Neutrophil (primary cell): ENCODE results near the gene MRPL38.

Experiments
- H3K27ac ChIP-seq: fragments of 200-600 bp; sonication (generic); 2 replicates; pipeline ENCODE4 v1.5.1; 2016; ENCODE audit warnings: mild to moderate bottlenecking, moderate library complexity
- H3K27me3 ChIP-seq: fragments of 200-600 bp; sonication (generic); 2 replicates; pipeline ENCODE4 v1.6.0; 2016; ENCODE audit warnings: mild to moderate bottlenecking
- H3K36me3 ChIP-seq: fragments of 200-600 bp; sonication (generic); 2 replicates; pipeline ENCODE4 v1.5.1; 2017
- H3K4me1 ChIP-seq, 2 experiments: fragments of 200-600 bp in 1 of 2; sonication (generic) in 1 of 2; 1 replicate in 1 of 2; 2 replicates in 1 of 2; pipeline versions ENCODE4 v1.5.1 to v1.6.1; 2013 to 2016; ENCODE audit warnings: low read depth in 1 of 2, low read length in 1 of 2, mild to moderate bottlenecking in 1 of 2, moderate library complexity in 1 of 2; ENCODE audit not compliant: control insufficient read depth in 1 of 2, insufficient read depth in 1 of 2
- H3K4me3 ChIP-seq, 2 experiments: fragments of 200-600 bp in 1 of 2; sonication (generic) in 1 of 2; 1 replicate in 1 of 2; 2 replicates in 1 of 2; pipeline ENCODE4 v1.5.1; 2013 to 2016; ENCODE audit warnings: low read depth in 1 of 2, low read length in 1 of 2, mild to moderate bottlenecking in 1 of 2, moderate library complexity in 1 of 2
- H3K9me3 ChIP-seq: fragments of 200-600 bp; sonication (generic); 2 replicates; pipeline ENCODE4 v1.5.1; 2016
- CTCF ChIP-seq: fragments of 200-600 bp; sonication (generic); IDR thresholded peaks from 2 replicates; pipeline ENCODE4 v1.5.1; 2016; ENCODE audit warnings: antibody characterized with exemption

The MRPL38 gene

DNA sequence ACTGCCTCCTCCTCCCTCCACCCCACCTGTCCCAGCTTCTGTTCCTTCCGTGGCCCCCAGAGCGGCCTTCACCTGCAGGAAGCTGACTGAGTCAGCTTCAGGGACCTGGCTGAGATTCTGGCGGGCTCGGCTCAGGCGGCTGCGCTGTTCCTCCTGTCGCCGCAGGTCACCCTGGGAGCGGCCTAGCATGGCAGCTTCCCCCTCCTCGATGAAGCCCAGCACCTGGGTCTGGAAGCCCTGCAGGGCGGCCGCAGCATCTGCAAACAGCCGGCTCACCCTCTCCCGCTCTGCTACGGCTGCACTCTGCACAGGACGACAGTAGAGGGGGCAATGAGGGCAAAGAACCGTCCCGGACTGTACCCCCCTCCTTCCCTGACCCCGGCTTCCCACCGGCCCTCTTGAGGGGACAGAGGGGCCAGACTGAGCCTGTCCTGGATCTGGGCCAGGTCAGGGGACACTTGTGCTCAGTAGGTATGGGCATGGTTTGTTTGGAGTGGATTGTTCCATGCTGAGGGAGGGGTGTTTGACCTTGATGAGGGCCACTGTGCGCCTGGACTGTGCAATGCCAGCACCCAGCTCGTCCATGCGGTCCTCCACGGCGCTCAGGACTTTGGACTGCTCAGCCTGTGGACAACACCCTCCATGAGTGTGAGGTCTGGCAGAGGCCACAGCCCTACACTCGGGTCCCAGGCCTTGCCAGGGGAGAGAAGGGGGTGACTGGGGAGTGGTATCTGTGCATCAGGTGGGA lies 28.3 kb downstream of the MRPL38 start:
- Histone ChIP-seq H3K9me3 (no peaks in the 10 kb centered on the region), H3K4me1 (peaks cover 32 to 35% of the 10 kb centered on the region in 2 experiments), H3K27me3 (peaks cover 77% of the 10 kb centered on the region), H3K36me3 (no peaks in the 10 kb centered on the region), H3K27ac (no peak overlapping the region), H3K4me3 (peak overlapping the region in 1 of 2 experiments; percentile 26)
- no peak for TF ChIP-seq CTCF

GRCh38 chr17:75875940-75876189 lies 28.8 kb downstream of the MRPL38 start:
- H3K27ac ChIP-seq = no peak overlapping the region
- no peaks in the 10 kb centered on the region for H3K36me3 ChIP-seq
- H3K9me3 ChIP-seq = no peaks in the 10 kb centered on the region
- H3K4me3 ChIP-seq = peak overlapping the region in 1 of 2 experiments; percentile 26
- peaks cover 32 to 35% of the 10 kb centered on the region in 2 experiments for H3K4me1 ChIP-seq
- TF ChIP-seq CTCF = no peak
- H3K27me3 ChIP-seq = peaks cover 72% of the 10 kb centered on the region

DNA sequence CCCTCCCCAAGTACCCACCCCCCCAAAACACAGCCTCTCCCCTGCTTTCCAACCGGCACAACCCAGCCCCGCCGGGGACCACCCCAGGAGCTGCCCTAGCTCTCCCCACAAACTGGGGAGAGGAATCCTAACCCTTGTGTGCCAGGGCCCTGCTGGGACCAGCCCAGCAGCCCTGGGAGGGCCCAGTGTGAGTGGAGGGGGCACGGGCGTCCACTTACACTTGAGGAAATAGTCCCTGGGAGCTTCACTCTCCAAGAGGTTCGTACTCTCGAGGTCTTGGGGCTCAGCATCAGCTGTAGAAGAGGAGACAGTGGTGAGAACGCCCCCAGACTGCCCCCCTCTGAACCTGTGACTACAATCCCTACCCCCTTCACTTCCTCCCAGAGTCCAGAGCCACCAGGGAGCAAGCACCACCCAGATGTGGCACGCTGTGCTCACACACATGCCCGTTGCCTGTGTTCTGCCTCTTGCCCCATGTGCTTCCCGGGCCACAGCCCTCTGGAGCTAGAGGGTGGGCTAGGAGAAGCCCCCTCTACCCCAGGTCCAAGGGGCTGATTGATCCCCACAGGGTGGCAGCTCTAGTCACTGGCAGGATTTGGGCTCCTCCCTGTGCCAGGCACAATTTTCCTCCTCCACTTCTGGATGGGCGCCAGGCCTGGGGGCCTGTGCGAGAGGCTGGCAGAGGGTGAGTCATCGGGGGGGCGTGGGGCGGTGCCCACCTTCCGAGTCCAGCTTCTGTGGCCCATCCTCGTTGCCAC lies 29.3 kb downstream of the MRPL38 start:
- no peak for TF ChIP-seq CTCF
- peaks cover 32 to 35% of the 10 kb centered on the region in 2 experiments for H3K4me1 ChIP-seq
- H3K9me3 ChIP-seq = no peaks in the 10 kb centered on the region
- H3K36me3 ChIP-seq = no peaks in the 10 kb centered on the region
- H3K4me3 ChIP-seq = peak overlapping the region in 1 of 2 experiments; percentile 26
- H3K27me3 ChIP-seq = peaks cover 67% of the 10 kb centered on the region
- no peak overlapping the region for H3K27ac ChIP-seq

GRCh38 chr17:75874323-75875181 lies 30.1 kb downstream of the MRPL38 start:
- no peak for TF ChIP-seq CTCF
- Histone ChIP-seq H3K4me1 (peaks cover 32 to 35% of the 10 kb centered on the region in 2 experiments), H3K36me3 (no peaks in the 10 kb centered on the region), H3K9me3 (no peaks in the 10 kb centered on the region), H3K4me3 (no peak overlapping the region), H3K27ac (no peak overlapping the region), H3K27me3 (peaks cover 59% of the 10 kb centered on the region)

- Histone ChIP-seq H3K27me3 (peaks cover 51% of the 10 kb centered on the region), H3K27ac (no peak overlapping the region), H3K9me3 (no peaks in the 10 kb centered on the region), H3K36me3 (no peaks in the 10 kb centered on the region), H3K4me1 (peaks cover 29 to 35% of the 10 kb centered on the region in 2 experiments), H3K4me3 (no peak overlapping the region)
- TF ChIP-seq CTCF = no peak
Measured at GRCh38 chr17:75873587-75874322, 30.9 kb downstream of the MRPL38 start.
